GM21576 (cell line): Measurements from ENCODE around the gene PLXNB1.
"Not testable (repeated sequence)": the region's sequence is repeated elsewhere in the genome, so short reads cannot be mapped to it uniquely, and the experiment has no call there.

Source experiments
- ATAC-seq: cut with Tn5 transposase; IDR thresholded peaks from one replicate; pipeline ENCODE4 v1.9.1; 2021; ENCODE audit warnings: mild to moderate bottlenecking, moderate library complexity; ENCODE audit not compliant: unreplicated experiment

PLXNB1 gene

DNA sequence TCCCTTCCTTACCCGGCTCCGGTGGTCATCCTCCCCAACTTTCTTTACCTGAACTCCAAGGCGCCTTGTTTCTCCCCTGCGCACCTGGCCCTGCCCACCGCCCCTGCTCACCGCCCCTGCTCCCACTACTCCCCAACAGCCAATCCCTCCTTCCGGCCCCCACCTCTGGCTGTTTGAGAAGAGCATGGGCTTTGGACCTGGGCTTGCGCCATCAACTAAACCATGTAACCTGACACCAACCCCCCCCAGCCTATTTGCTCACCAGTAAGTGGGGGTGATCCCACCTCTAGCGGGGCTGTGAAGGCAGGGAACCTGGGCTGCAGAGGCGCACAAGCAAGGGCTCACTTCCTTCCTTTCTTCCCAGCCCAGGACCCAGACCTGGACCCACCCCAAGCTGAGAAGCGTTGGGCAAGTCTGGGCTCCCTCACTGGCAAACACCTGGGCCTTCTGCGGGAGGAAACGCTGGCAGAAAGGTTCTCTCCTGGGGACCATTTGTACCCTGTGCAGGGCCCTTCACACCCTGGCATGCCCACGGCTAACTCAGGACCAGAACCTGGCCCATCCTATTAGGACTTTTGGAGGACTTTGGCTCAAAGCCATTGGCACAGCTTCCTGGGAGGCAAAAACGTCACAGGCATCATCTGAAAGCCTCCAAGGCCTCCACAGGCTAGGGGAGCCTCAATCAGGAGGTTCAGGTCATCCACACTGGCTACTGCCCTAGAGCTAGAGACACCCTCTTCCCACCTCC lies at the start of gene PLXNB1:
Gene PLXNB1, minus strand, starts transcription at position 127 of the 748 bp plus-strand sequence. CDS start 5,475 bp downstream, outside the sequence.
- ATAC-seq, result no peak

DNA sequence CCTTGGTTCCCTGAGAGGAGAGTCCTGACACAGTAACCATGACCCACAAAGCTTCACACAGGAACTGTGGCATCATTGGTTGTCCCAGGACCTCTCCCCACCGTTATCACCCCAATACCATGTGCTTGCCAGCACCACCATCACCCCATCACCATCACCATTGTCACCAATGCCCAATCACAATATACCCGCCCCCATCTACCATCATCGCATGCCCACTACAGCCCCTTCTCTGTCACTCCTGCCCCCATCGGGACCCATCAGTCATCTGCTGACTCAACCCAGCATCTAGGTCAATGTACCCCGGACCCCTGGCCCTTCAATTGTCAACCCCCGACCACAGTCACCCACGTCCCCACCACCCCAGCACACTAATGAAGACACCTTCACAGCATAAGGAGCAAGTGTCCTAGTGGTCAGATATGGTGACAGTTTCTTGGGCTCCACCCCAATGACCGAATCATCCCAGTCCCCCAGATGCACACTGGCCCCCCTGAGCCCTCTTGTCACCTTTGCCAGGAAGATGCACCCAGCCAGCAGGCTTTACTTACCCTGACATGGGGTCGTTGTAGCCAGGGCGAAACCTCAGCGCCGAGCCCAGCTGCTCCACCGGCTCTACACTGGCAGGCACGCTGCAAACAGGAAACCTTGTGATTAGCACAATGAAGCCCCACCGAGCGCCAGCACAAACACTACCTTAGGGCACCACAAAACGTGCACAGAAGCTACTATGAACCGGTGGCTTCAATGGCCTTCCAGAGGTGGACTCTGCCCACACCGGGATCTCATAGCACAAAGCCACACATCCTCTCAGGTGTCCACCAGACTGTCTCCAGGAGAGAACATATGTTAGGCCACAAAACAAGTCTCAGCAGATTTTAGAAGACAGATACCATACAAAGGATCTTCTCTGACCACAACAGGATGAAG lies 49.0 kb upstream of the PLXNB1 start:
- ATAC-seq, result no peak

DNA sequence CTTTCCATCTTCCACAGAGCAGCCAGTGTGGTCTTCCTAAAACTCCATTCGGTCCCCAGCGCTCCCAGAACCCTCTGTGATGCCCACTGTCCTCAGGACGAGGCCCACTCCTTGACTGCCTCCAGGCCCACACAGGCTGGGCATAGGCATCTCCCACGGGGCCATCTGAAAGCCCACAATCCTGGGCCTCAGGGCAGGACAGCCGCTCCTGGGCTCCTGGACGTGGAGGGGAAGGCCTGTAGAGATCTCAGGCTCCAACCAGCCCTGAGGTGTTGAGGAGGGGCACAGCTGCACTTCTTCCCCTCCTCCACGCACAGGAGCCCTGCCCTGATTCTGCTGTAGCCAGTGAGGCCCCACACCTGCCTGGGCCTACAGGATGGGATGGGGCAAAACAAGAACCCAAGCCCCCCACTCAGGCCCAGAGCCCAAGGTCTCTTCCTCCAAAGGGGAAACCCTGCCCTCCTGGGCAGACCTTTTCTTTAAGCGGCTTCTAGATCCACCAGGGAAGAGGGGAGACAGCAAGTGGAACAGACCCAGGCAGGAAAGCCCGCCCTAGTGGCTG lies 48.2 kb upstream of the PLXNB1 start:
- ATAC-seq, result no peak

GRCh38 chr3:48476426-48477053 lies 46.7 kb upstream of the PLXNB1 start:
- no peak for ATAC-seq

- ATAC-seq, result no peak
These were observed 45.3 kb upstream of the PLXNB1 start for GRCh38 chr3:48475188-48475587.

DNA sequence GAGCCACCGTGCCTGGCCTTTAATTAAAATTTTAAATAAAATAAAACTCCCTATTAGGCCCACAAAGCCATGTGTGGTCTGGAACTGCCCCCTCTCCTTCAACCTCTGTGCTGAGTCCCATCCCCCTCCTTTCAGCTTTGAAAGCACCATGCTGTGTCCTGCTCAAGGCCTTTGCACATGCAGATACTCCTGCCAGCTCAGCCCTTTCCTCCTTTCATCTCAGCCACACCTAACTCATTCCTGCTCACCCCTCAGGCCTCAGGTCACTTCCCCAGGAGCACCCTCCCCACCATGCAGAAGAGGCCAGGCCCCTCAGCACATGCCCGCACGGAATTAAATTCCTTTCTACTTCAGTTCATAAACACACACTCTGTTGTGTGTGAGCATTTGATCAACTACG lies 44.7 kb upstream of the PLXNB1 start:
- ATAC-seq, result no peak

- not testable (repeated sequence) for ATAC-seq
These were observed 44.1 kb upstream of the PLXNB1 start for GRCh38 chr3:48474031-48474430.

GRCh38 chr3:48473617-48473952 lies 43.7 kb upstream of the PLXNB1 start:
- no peak for ATAC-seq

- ATAC-seq, result peak; percentile 74
These were observed 43.2 kb upstream of the PLXNB1 start for GRCh38 chr3:48472923-48473616.

DNA sequence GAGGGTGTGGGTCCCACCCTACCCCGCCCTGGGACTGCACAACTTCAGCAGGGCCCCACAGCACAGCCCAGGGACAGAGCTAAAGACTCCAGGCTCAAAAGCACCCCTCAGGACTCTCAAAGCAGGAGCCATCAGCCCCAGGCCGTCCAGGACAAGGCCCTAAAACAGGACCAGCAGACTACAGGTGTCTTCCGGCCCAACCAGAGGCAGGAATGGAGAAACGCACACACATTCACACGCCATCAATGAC lies 42.7 kb upstream of the PLXNB1 start:
- ATAC-seq, result peak; percentile 16

DNA sequence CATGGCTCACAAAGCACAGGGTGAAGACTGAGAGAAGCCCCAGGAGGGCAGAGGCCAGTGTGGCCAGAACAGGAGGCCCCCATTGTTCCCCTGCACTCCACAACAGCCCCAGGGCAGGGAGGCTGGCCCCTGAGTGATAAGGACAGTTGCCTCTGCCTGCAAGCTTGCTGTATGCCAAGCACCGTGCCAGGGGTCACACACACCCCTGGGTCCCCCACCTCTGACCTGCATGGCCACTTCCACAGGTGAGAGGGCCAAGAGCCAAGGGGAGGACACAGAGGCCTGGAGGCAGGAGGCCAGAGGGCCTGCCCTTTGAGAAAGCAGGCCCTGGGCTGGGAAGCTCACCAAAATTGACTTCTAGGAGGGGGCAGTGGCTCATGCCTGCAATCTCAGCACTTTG lies 40.4 kb upstream of the PLXNB1 start:
- ATAC-seq, result no peak

DNA sequence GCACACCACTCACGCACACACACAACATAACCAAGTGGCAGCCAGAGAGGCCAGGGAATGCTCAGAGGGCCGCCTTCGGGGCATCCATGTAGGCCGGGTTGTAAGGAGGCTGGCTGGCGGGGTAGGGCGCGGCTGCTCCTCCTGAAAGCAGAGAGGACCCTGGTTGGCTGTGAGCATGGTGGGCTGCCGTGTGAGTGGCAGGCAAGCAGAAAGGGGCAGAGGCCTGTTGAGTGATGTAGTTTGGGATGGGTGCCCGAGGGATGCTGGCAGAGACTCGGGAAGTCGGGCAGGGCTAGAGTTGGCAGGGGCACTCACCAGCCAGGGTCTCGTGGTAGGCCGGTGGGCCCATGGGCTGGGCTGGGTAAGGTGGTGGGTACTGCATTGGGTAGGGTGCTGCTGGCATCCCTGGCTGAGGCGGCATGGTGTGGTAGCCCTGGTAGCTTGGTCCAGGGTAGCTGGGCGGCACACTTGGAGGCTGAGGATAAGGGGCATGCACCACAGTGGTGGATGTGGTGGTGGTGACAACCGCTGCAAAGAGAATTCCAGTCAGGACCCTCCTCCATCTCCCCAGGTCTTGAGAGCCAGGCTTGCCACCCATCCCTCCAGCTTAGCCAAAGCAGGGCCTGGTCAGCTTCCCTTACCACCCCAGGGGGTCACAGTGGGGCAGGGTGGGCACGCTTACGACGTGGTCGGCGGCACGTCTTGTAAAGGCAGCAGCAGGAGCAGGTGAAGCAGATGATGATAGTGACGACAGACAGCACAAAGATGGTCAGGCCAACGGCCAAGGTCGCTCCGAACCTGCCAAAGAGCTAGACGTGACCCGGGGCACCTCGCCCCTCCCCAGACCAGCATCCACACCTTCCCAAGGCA lies 39.4 kb upstream of the PLXNB1 start:
- no peak for ATAC-seq

DNA sequence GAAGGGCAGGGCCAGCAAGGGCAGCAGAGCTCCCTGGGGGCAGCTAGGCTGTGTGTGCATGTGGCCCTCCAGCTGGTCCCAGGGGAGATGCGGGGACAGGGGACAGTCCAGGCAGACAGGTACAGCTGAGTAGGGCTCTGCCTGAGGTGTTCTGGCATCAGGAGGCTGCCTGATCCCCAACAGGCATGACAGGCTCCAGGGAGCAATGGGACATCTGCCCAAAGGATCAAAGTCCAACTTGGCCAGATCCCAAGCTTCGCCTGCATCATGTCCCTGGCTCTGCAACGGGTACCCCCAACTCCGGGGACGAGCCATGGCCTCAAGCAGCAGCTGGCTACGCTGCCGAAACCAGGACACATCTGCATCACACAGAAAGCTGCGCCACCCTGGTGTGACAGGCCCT lies 38.4 kb upstream of the PLXNB1 start:
- ATAC-seq, result no peak

DNA sequence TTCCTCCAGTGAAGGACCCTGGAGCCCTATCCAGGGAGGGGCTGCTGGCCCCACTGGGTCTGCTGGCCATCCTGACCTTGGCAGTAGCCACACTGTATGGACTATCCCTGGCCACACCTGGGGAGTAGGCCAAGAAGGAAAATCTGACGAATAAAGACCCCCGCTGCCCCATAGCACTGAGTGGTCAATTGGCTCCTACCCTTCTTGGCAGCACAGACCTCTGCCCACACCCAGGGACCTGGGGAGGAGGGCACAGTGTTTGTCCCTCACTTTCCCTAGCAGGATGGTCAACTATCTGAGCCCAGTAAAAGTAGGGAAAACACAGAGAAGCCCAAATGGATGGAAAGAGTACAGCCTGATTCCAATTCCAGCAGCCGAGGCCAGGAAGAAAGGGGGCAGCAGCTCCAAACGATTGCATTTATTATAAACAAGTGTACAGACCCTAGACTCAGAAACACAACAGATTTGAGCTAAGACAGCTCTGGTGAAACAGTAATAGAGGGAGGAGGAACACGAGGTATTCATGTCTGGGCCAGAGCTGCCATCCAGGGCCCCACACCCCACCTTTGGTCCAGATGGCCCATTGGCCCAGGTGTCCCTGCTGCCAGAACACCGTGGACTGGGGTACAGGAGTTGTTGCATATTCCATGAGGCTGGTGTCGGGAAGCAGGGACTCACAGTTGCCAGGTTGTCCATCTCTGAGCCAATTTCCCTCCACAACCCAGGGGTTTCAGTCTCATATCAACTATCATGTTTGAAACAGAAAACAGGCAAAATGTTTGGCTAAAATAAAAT lies 37.8 kb upstream of the PLXNB1 start:
- ATAC-seq, result no peak

- no peak for ATAC-seq
These were observed 37.2 kb upstream of the PLXNB1 start for GRCh38 chr3:48467110-48467454.

GRCh38 chr3:48466386-48467109 lies 36.7 kb upstream of the PLXNB1 start:
- no peak for ATAC-seq

- peak; percentile 82 for ATAC-seq
These were observed 35.9 kb upstream of the PLXNB1 start for GRCh38 chr3:48465531-48466378.

DNA sequence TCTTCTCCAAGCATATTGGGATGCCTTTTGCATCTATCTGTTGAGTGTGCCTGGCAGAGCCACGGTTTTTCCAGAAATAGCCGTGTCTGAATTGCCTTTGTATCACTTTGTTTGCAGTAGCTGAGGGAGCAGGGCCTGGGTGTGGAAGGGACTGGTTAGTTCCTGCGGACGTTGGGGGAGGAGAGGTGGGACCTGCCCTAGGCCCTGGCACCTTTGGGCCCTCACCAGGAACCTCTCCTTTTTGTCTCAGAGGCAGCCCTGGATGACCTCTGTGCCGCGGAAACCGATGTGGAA lies 35.3 kb upstream of the PLXNB1 start:
- no peak for ATAC-seq
